Mammary epithelial cell (primary cell): ENCODE data around the gene RAB23.

Experiments used
- CTCF ChIP-seq, 2 donors: IDR thresholded peaks in 1 of 2; conservative IDR thresholded peaks in 1 of 2; 2 replicates each; pipeline ENCODE4 v1.5.1; 2011 to 2012; ENCODE audit warnings: inconsistent platforms in 2 of 2, low read length in 2 of 2, mild to moderate bottlenecking in 2 of 2, control low read depth in 1 of 2, low read depth in 1 of 2; ENCODE audit not compliant: insufficient read depth in 1 of 2; ENCODE audit errors: extremely low read depth in 1 of 2
- EZH2 ChIP-seq: IDR thresholded peaks from 2 replicates; pipeline ENCODE4 v1.6.1; 2012; ENCODE audit warnings: low read length, inconsistent platforms, borderline replicate concordance

GRCh38 chr6:57193177-57193576 is 28.9 kb downstream of the RAB23 start:
- no peak for TF ChIP-seq EZH2
- TF ChIP-seq CTCF (conservative IDR thresholded peaks at IDR 0.05 in 1 of 2, IDR thresholded peaks at IDR 0.05 in 1 of 2; ENCODE audit: extremely low read depth in 1 of 2, insufficient read depth in 1 of 2, low read depth in 1 of 2, low read length in 2 of 2): no peak
